SK-N-MC (cell line): ENCODE results near the gene MINK1.

Experiments used
- EZH2 ChIP-seq: fragments of 200-600 bp; sonication (generic); IDR thresholded peaks from one replicate; pipeline ENCODE4 v1.6.1; 2017; ENCODE audit warnings: antibody characterized with exemption
- FOXP2 ChIP-seq: optimal IDR thresholded peaks from 2 replicates; pipeline ENCODE3; 2011; ENCODE audit warnings: mild to moderate bottlenecking, moderate library complexity; ENCODE audit not compliant: insufficient read depth; ENCODE audit errors: extremely low read length, control extremely low read depth
- POLR2AphosphoS5 ChIP-seq: IDR thresholded peaks from 2 replicates; pipeline ENCODE4 v1.6.1; 2012; ENCODE audit warnings: mild to moderate bottlenecking, low read depth, low read length, borderline replicate concordance

GRCh38 chr17:4861052-4861451 lies 27.9 kb downstream of the MINK1 start:
- no peak for TF ChIP-seq POLR2AphosphoS5
- no peak for TF ChIP-seq EZH2
- no peak for TF ChIP-seq FOXP2
